Globus pallidus (tissue), 1 donor: ENCODE results near the gene SFTA2.
"Not testable (repeated sequence)": the region's sequence is repeated elsewhere in the genome, so short reads cannot be mapped to it uniquely, and the experiment has no call there.

Source experiments
- DNase-seq: peaks from one replicate; pipeline ENCODE4 v3.0.0-alpha.2; 2015; ENCODE audit warnings: low spot score

The SFTA2 gene

GRCh38 chr6:30942338-30943060 is 10.5 kb upstream of the SFTA2 start:
- DNase-seq = no peak

- DNase-seq = no peak
Observed at GRCh38 chr6:30940361-30940986, 8.5 kb upstream of the SFTA2 start, which contains the start of gene MUCL3. TSS of gene MUCL3 (plus strand) at chr6:30940973. CDS start at chr6:30941000, 27 bp downstream.

GRCh38 chr6:30939473-30939872 is 7.5 kb upstream of the SFTA2 start:
- no peak for DNase-seq

- DNase-seq = no peak
Observed at GRCh38 chr6:30938730-30939129, 6.8 kb upstream of the SFTA2 start.

GRCh38 chr6:30937265-30937664 is 5.3 kb upstream of the SFTA2 start:
- no peak for DNase-seq

GRCh38 chr6:30935018-30935417 is 3.0 kb upstream of the SFTA2 start:
- no peak for DNase-seq

GRCh38 chr6:30932665-30933365 is 845 bp upstream of the SFTA2 start:
- DNase-seq = no peak

- no peak for DNase-seq
Observed at GRCh38 chr6:30931272-30931671, 698 bp downstream of the SFTA2 start.

GRCh38 chr6:30930506-30930905 is 1.5 kb downstream of the SFTA2 start:
- no peak for DNase-seq

GRCh38 chr6:30928677-30929076 is 3.3 kb downstream of the SFTA2 start:
- no peak for DNase-seq

GRCh38 chr6:30927080-30927479 is 4.9 kb downstream of the SFTA2 start:
- not testable (repeated sequence) for DNase-seq

GRCh38 chr6:30926644-30927043 is 5.3 kb downstream of the SFTA2 start:
- no peak for DNase-seq

- not testable (repeated sequence) for DNase-seq
Observed at GRCh38 chr6:30924040-30924627, 7.8 kb downstream of the SFTA2 start.

- no peak for DNase-seq
Observed at GRCh38 chr6:30922447-30922852, 9.5 kb downstream of the SFTA2 start.

- DNase-seq = no peak
Observed at GRCh38 chr6:30918670-30919069, 13.3 kb downstream of the SFTA2 start.

- no peak for DNase-seq
Observed at GRCh38 chr6:30917487-30917886, 14.5 kb downstream of the SFTA2 start.

GRCh38 chr6:30917041-30917440 is 14.9 kb downstream of the SFTA2 start:
- no peak for DNase-seq

- DNase-seq = peak; percentile 87
Observed at GRCh38 chr6:30915591-30915946, 16.4 kb downstream of the SFTA2 start.

GRCh38 chr6:30914854-30915590 is 16.9 kb downstream of the SFTA2 start:
- DNase-seq = no peak

GRCh38 chr6:30914076-30914853 is 17.7 kb downstream of the SFTA2 start, which contains the start of gene VARS2:
TSS of gene VARS2 (plus strand) at chr6:30914238. CDS start at chr6:30914837, 599 bp downstream.
- DNase-seq = peak; percentile 95

- DNase-seq = no peak
Observed at GRCh38 chr6:30913721-30914075, 18.3 kb downstream of the SFTA2 start.
